AG20443 (cell line): ENCODE measurements around the gene PXT1.
"Not testable (repeated sequence)": the region's sequence is repeated elsewhere in the genome, so short reads cannot be mapped to it uniquely, and the experiment has no call there.

ENCODE experiments used
- DNase-seq: peaks from one replicate; pipeline ENCODE4 v3.0.0; 2012; ENCODE audit warnings: low spot score, mixed read lengths

PXT1 gene

DNA sequence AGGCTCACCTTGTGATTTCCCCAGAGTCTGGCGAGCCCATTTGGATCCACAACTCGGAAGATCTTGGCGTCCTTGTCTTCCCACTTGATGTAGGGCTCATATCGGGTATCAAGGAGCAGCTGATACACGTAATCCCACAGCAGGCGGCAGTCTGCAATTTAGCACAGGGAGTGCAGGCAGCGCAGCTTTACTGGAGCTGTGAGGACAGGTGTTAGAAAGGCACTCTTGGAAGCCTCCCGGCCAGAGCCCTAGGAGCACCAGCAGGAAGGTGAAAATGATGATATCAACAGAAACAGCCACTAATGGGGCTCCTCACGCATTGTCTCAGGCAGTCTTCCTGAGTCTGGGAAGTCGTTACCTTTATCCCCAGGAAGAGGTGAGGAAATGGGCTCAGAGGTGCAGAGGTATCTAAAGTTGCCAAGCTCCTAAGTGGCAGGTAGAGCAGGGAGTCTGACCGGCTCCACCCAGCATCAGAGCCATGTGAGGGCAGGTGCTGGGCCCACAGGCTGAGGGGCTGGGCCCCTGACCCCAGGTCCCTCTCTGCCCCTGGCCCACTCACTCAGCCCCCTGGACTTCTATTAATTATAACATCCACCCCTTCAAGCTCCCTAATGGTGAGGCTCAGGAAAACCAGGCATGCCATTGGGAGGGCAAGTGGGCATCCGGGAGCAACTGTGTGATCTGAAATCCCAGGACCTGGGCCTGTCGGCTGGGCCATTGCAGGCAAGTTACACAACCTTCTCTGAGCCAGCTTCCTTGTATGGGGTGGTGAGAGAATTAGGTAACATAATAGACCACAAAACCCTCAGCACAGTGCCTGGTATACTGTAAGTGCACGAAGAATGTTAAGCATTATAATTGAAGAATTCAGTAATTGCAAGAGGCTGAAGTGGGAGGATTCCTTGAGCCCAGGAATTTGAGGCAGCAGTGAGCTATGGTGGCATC, 73.5 kb downstream of the PXT1 start:
- peak; percentile 92 for DNase-seq

DNA sequence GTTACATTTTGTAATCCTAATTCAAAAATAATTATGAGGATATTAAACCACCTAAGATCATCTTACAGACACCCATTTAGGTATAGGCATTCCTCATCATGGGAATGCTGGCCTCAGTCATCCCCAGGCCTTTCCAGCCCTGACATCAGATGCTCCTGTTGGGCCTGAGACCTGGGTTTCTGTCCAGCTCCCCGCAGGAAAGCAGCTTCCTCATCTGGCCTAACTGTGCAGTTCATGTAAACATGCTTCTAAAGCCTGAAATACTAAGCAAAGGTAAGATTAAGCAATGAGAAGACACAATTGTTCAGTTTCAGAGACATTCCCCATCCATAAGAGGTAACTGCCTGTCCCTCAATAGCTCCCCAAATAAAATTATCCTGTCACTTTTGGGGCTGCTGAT, 74.2 kb downstream of the PXT1 start:
- DNase-seq: no peak

DNA sequence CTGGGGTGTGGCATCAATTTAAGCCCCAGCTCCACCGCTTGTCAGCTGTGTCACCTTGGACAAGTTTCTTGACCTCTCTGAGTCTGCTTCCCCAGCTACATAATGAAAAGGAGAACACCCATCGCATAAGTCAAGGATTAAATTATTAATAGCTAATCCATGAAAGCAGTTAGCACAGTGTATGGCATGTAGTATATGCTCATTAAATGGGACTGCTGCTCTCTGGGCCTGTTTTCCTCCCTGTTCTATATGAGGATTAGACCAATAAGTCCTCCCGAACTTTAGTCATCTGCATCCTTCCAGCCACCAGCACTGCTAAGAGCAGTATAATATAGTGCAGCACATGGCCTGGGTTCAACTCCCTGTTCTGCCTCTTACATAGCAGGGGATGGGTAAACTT, 74.9 kb downstream of the PXT1 start:
- no peak for DNase-seq

GRCh38 chr6:36364669-36365479, 77.8 kb downstream of the PXT1 start:
- DNase-seq: no peak

DNA sequence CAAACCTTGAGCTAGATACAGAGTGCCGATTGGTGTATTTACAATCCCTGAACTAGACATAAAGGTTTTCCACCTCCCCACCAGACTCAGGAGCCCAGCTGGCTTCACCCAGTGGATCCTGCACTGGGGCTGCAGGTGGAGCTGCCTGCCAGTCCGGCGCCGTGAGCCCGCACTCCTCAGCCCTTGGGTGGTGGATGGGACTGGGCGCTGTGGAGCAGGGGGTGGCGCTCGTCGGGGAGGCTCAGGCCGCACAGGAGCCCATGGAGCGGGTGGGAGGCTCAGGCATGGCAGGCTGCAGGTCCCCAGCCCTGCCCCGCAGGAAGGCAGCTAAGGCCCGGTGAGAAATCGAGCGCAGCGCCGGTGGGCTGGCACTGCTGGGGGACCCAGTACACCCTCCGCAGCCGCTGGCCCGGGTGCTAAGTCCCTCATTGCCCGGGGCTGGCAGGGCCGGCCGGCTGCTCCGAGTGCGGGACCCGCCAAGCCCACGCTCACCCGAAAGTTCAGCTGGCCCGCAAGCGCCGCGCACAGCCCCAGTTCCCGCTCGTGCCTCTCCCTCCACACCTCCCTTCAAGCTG, 78.5 kb downstream of the PXT1 start:
- DNase-seq: not testable (repeated sequence)

DNA sequence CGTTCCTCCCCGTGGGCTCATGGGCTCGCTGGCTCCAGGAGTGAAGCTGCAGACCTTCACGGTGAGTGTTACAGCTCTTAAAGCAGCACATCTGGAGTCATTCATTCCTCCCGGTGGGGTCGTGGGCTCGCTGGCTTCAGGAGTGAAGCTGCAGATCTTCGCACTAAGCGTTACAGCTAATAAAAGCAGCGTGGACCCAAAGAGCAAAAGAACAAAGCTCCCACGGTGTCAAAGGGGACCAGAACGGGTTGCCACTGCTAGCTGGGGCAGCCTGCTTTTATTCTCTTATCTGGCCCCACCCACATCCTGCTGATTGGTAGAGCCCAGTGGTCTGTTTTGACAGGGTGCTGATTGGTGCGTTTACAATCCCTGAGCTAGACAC, 79.3 kb downstream of the PXT1 start:
- not testable (repeated sequence) for DNase-seq

GRCh38 chr6:36362551-36363370, 79.9 kb downstream of the PXT1 start:
- no peak for DNase-seq

DNA sequence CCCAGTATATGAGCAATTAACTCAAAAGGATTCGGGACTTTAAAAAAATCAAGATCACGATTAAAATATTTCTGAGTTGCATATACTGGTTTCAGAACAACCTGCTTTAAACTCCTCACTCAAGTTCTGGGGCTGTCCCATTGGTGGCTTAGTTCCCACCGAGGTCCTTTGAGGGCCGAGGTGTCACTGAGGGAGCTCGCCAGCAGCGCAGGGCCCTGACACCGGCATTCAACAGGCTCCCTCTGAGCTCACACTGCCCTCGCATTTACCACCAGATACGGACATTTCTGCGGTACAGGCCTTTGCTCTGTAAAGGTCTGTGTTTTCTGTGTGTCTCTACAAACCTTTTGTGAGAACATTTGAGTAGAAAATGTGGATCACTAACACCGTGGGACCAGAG, 81.6 kb downstream of the PXT1 start:
- DNase-seq: no peak

DNA sequence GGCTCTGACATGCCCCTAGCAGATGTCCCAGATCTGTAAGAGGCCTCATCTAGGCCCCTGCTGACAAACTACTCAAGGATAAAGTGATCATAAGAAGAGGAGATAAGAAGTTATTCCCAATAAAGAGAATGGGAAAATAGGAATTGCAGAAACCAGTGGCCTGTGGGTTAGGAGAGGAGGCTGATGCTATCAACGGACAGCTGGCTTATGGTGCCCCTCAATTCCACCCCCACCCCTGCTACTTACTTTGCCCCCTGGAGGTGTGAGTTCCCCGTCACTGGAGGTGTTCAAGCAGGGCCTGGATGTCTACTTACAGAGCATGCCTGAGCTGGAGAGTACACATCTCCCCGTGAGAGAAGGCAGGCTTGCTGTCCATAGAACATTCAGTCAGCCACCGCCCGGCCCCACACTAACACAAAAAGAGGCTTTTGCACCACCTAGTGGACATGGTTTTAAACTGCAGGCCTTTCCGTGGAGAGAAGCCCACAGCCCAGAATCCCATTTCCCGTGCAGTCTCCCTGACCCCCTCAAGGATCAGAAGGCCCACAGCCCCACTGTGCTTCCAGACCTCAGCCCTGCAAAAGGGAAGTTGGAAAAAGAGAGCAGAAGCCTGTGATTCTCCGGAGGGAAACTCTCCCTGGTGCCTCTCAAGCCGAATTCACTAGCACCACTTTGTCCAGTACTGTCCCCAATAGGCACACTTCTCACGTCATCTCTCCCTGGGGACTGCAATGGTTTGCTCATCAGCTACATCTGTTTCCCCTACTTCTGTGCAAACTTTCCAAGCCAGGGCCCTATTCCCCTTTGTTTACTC, 82.2 kb downstream of the PXT1 start:
- DNase-seq: peak; percentile 89

- no peak for DNase-seq
Measured at GRCh38 chr6:36358226-36358915, 84.3 kb downstream of the PXT1 start.

DNA sequence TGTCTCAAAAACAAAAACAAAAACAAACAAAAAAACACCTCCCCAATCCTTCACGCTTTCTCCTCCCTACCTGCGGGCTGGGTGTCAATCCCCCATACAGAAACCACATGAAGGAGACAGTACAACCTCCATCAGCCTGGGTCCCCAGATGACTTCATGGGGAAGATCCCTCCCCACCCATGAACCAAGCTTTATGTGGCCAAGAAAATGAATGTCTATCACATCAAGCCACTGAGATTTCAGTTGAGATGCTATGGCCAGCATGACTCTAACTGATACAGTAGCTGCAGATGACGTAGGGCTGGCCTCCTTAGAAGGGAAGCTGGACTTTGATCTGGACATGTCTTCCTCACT, 84.8 kb downstream of the PXT1 start:
- no peak for DNase-seq

DNA sequence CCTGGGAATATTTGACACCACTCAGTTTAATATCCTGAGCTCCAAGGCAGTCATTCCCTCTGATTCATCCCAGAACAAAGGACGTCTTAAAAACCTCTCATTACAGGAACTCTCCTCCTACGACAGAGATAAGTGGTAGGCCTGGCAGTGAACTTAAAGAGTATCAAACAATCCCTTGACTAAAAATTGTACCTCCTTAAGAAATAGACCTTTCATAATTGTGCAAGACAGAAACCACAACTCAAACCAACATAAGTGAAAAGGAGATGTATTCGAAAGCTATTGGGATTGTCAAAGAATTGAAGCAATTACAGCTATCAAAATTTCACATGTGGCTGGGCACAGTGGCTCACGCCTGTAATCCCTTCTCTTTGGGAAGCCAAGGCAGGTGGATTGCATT, 86.8 kb downstream of the PXT1 start:
- DNase-seq: no peak

DNA sequence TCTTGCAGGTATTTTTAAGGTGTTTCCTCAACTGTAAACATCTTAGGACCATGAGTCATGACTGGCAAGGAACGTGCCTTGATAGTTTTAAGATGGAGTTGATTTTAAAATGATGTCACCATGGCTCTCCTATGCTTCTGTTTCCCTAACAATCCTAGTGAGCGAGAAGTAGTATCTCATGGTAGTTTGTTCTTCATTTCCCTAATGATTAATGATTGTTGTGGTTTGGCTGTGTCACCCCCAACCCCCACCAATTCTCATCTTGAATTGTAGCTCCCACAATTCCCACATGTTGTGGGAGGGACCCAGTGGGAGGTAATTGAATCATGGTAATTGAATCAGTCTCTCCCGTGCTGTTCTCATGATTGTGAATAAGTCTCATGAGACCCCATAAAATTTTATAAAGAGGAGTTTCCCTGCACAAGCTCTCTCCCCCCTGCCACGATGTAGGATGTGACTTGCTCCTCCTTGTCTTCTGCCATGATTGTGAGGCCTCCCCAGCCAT, 89.2 kb downstream of the PXT1 start:
- DNase-seq: no peak

DNA sequence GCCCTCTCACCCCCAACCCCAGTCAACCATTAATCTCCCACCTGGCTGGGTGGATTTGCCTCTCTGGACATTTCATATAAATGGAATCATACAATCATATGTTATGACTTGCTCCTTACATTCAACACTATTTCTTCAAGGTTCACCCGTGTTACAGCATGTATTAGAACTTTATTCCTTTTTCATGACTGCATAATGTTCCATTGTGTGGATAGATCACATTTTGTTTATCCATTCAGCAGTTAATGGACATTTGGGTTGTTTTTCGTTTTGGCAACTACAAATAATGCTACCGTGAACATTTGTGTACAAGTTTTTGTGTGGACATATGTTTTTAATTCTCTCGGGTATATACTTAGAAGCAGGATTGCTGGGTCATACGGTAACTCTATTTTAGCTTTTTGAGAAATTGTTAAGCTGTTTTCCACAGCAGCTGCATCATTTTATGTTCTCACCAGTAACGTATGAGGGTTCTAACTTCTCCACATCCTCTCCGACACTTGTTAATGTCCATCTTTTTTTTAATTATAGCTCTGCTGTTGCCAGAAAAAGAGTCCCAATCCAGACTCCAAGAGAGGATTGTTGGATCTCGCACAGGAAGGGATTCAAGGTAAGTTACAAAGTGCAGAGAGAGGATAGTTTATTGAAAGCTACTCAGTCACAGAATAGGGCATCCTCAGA, 90.0 kb downstream of the PXT1 start:
- DNase-seq: no peak

DNA sequence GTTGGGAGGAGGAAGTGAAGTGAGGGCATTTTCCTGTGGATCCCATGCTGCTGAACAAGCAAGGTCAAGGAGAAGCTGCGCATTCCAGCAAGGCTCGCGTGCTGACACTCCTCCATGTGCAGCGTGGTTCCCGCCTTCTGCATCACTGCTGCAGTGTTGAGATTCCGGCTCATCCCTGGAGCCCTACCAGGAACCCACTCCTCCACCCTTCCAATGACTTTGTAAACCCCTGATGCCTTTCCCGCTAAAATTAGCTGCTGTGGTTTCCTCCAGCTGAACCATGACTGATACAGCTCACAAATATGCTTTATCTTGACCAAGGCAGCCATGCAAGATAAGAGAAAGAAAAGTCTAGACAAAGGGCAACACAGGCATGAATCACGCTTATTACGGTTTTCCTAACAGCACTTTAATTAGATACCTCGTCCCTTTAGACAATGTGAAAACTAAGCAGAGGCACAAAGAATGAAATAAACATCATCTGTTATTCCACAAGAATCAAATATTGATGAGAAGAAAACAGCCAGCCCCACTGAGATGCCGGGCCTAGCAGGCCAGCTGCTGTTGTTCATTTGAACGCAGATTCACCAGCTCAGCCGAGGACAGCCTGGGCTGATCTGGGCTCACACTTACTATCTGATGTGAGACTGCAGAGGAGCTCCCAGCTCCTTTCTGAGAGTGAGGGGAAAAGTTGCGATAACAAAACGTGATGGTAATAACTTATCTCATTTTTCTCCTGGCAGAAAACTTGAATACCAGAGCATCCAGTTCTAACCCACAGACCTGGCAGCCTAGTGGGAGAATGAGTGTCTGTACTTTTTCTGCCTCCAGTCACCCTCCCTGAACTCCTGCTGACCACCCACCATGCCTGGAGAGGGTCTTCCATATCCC, 91.7 kb downstream of the PXT1 start:
- DNase-seq: peak; percentile 65

DNA sequence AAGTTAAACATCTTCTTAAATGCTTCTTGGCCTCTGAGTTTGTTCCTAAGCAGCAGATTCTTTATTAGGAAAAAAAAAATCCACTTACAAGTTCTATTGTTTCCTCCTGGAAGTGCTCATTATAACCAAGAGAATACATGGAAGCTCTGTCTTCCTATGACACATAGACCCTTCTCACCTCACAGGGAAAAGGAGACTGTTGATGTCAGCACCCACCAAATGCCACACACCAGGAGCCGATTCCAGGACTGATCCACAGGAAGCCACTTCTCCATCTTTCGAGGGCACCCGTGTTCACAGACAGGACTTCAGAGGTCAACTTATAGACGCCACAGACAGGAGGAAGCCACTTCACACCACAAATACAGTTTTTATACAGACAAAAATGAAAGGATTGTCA, 92.6 kb downstream of the PXT1 start:
- DNase-seq: no peak

GRCh38 chr6:36349240-36349639, 93.4 kb downstream of the PXT1 start:
- no peak for DNase-seq

GRCh38 chr6:36347621-36348020, 95.0 kb downstream of the PXT1 start:
- DNase-seq: no peak
